Heart left ventricle (tissue), 16 donors: ENCODE results near the gene PEMT. TPM values are rescaled to one million over a fixed set of nuclear protein-coding genes. Genes with fewer than 3 reads are reported as not detected.

Source experiments
- ATAC-seq, 4 donors: fragments of 200-7000 bp; cut with Tn5 transposase; one replicate each; pipeline ENCODE4 v1.9.1; 2020 to 2022; ENCODE audit warnings: moderate library complexity in 4 of 4, mild to moderate bottlenecking in 3 of 4, moderate number of reproducible peaks in 1 of 4
- DNase-seq, 5 donors: peaks; one replicate each; pipeline ENCODE4 v3.0.0-alpha.2; 2020
- H3K27ac ChIP-seq, 12 donors: fragments of 200-600 bp; sonication (generic) in 4 of 12; one replicate each; pipeline versions ENCODE4 v1.5.0 to v1.8.0; 2016 to 2022; ENCODE audit warnings: mild to moderate bottlenecking in 2 of 12
- H3K27me3 ChIP-seq, 9 donors: fragments of 200-600 bp; sonication (generic) in 2 of 9; one replicate each; pipeline versions ENCODE4 v1.5.1 to v1.8.0; 2016 to 2022; ENCODE audit warnings: mild to moderate bottlenecking in 3 of 9
- H3K36me3 ChIP-seq, 9 donors: fragments of 200-600 bp; sonication (generic) in 2 of 9; one replicate each; pipeline versions ENCODE4 v1.5.0 to v1.8.0; 2018 to 2022; ENCODE audit warnings: mild to moderate bottlenecking in 2 of 9
- H3K4me1 ChIP-seq, 12 donors: fragments of 200-600 bp; sonication (generic) in 4 of 12; one replicate each; pipeline versions ENCODE4 v1.5.0 to v1.8.0; 2016 to 2022; ENCODE audit warnings: mild to moderate bottlenecking in 3 of 12
- H3K4me3 ChIP-seq, 12 donors: fragments of 200-600 bp; sonication (generic) in 4 of 12; one replicate each; pipeline versions ENCODE4 v1.5.0 to v1.8.0; 2017 to 2022; ENCODE audit warnings: mild to moderate bottlenecking in 9 of 12, moderate library complexity in 4 of 12
- H3K9me3 ChIP-seq, 12 donors: fragments of 200-600 bp; sonication (generic) in 4 of 12; one replicate each; pipeline versions ENCODE4 v1.5.0 to v1.8.0; 2016 to 2022; ENCODE audit warnings: mild to moderate bottlenecking in 1 of 12
- POLR2A ChIP-seq, 2 donors: fragments of 450-650 bp; IDR thresholded peaks; one replicate each; pipeline ENCODE4 v1.6.1; 2017; ENCODE audit warnings: antibody characterized with exemption in 2 of 2, mild to moderate bottlenecking in 2 of 2, moderate library complexity in 2 of 2
- WGBS, 4 donors: extraction: QIAGEN DNeasy Blood & Tissue Kit in 2 of 4; methylation state at CpG; one replicate each; pipeline versions ENCODE4 v1.1.5 to v1.1.7; 2013 to 2018; 5-methylcytosine and 5-hydroxymethylcytosine counted together
- intact Hi-C, 10 donors: fragments of 100-400 bp; cut with DNase I; formaldehyde crosslinking; loops; one replicate each; pipeline versions ENCODE4 v1.11.1 to v1.14.2; 2022
- polyA plus RNA-seq, 2 donors: library from polyadenylated mRNA; stranded (reverse); fragments of 200-250 nt; gene quantifications; one replicate each; pipeline ENCODE4 v1.2.3, GENCODE V29; 2013
- total RNA-seq, 9 donors: library from RNA; depleted of rRNA in 2 of 9; stranded (reverse); fragments of >200 nt in 2 of 9; fragmentation: NEBNext Ultra II Directional in 3 of 9; extraction: Animal tissue kit (Norgen Biotek cat#: 25700) in 3 of 9; gene quantifications; one replicate each; pipeline versions ENCODE4 v1.1.0 to v1.2.4, GENCODE V29; 2016 to 2023
- TF ChIP-seq, protein P1 (sequence below), 12 donors: fragments of 200-600 bp; sonication (generic) in 4 of 12; IDR thresholded peaks; one replicate each; pipeline versions ENCODE4 v1.5.0 to v1.8.0; 2018 to 2022; ENCODE audit warnings: antibody characterized with exemption in 12 of 12, mild to moderate bottlenecking in 5 of 12
- donor health status: ischemic (EF 13 %, LVEDD 7.1; RV severe dilation, severe dysfunction).
- donor health status: healthy with polysubstance abuse.
- donor health status: DM: no; HTN: yes; CAD: no.
- donor health status: DM: no; HTN: no; CAD: no.
- donor health status: ischemic (EF 25% LVEDD 6.9; RV normal size, moderate dysfunction).
- donor health status: ischemic (EF 25% LVEDD 5.7; RV mildly dilated, moderate dysfunction).
- donor health status: healthy.
- donor health status: DM: yes; HTN: yes; CAD: no.
- donor health status: ischemic (EF 35%, LVEDD 5.7; RV mildly dilated, moderate dysfunction).
- donor health status: nonischemic (EF 11% LVEDD 7.7; RV severe dilation, severe dysfunction).
- donor health status: DM: yes; HTN: yes; CAD: no.
- donor health status: PGD.
- donor health status: ischemic (EF 29% LVEDD 5.4; RV normal size, mild dysfunction).
- donor health status: nonischemic (EF 23%, LVEDD 6.1; RV moderate dilation, normal function).

Gene PEMT
- total and polyA plus RNA-seq, 11 donors: 15.7 to 42.2 (median 25.4) TPM

DNA sequence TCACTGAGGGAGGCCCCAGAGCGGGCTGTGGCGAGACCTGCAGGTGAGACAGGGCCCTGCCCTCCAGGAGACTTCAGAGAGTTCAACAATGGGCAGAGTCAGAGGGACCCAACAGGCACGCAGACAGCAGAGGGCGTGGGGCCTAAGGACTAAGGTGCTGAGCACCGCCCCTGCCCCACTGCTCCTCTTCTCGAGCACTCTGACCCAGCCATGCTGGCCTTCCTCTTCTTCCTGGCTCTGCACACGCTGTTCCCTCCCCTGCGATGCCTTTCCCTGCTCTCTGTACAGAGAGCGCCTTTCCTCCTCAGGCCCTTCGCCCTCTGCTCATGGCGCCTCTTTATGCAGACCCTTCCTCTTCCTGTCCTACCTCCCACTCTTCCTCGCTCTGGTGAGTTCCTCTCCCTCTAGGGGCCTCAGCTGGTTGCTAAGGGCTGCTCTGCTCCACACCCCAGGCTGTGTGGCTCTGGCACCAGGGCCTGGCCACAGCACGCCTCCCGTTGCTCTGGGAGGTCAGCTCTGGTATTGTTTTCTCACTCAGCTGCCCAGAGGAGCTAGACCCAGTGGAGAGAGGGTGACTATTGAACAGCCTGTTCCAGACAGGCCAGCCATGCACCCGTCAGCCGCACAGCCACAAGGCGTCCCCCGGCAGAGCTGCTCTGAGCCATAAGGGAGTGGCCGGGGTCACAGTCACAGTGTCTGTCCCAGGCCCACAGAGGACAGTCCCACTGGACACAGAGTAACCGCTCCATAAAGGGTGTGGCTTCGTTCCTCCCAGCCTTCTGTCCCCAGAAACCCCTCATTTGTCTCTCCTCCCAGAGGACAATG, 81.7 kb downstream of the PEMT start:
- Histone ChIP-seq H3K27me3 (no peaks in the 10 kb centered on the region), H3K36me3 (no peaks in the 10 kb centered on the region), H3K27ac (no peak overlapping the region), H3K9me3 (no peaks in the 10 kb centered on the region), H3K4me3 (no peak overlapping the region), H3K4me1 (peaks cover 0 to 22% (median 10%) of the 10 kb centered on the region in 12 donors)
- TF ChIP-seq POLR2A (IDR thresholded peaks at IDR 0.05): no peak
- TF ChIP-seq, protein P1, sequence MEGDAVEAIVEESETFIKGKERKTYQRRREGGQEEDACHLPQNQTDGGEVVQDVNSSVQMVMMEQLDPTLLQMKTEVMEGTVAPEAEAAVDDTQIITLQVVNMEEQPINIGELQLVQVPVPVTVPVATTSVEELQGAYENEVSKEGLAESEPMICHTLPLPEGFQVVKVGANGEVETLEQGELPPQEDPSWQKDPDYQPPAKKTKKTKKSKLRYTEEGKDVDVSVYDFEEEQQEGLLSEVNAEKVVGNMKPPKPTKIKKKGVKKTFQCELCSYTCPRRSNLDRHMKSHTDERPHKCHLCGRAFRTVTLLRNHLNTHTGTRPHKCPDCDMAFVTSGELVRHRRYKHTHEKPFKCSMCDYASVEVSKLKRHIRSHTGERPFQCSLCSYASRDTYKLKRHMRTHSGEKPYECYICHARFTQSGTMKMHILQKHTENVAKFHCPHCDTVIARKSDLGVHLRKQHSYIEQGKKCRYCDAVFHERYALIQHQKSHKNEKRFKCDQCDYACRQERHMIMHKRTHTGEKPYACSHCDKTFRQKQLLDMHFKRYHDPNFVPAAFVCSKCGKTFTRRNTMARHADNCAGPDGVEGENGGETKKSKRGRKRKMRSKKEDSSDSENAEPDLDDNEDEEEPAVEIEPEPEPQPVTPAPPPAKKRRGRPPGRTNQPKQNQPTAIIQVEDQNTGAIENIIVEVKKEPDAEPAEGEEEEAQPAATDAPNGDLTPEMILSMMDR (IDR thresholded peaks at IDR 0.05): no peak
- WGBS, 4 donors: 91 to 95% (median 93%) methylated on average over 17 to 21 of the region's 21 CpGs
- DNase-seq: peak in 2 of 5 donors; percentile 19 to 44
- no peak for ATAC-seq
- intact Hi-C loops: no loop called here

DNA sequence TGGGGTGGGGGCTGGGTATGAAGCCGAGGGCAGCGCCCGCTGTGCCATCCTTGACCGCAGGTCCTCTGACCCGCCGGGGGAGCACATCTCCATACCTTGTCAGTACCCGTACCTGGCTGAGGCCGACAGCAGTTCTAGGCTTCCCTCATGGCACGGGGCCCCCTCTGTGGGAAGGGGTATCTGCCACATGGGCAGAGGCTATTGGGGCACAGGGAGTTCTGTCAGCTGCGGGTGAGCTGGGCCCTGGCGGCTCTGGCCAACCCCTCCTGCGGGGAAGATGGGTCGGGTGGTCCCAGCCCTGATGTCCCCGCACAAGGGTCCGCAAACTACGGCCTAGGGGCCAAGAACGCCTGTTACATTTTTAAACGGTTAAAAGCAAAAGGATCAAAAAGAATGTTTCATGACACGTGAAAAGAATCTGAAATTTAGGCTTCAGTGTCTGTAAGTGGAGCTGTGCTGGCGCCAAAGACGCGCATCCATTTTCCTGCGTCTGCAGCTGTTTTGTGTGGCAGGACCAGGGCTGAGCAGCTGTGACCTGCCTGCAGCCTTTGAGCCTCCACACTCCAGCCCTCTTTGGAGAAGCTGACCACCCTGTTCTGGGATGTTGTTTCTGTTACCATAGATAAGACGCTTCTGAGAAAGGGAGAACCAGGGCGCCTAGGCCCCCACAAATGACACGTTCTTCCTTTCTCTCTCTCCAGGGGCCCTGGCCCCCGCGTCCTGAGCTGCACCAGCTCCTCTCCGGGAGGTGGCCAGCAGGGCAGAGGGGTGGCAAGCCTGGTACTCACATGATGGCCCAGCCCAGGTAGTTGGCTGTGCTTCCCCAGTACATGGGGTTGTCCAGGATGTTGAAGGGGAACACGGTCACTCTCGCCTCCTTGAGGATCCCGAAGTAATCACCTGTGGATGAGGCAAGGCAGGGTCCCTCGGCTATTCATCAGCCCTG, 82.6 kb downstream of the PEMT start:
- H3K27me3 ChIP-seq: no peaks in the 10 kb centered on the region
- no peak for TF ChIP-seq POLR2A (IDR thresholded peaks at IDR 0.05)
- TF ChIP-seq, protein P1 (IDR thresholded peaks at IDR 0.05): no peak
- DNase-seq: peak in 2 of 5 donors; percentile 19 to 40
- H3K4me1 ChIP-seq: peaks cover 0 to 24% (median 10%) of the 10 kb centered on the region in 12 donors
- no peak overlapping the region for H3K4me3 ChIP-seq
- intact Hi-C loops: no loop called here
- no peaks in the 10 kb centered on the region for H3K9me3 ChIP-seq
- no peaks in the 10 kb centered on the region for H3K36me3 ChIP-seq
- ATAC-seq: no peak
- no peak overlapping the region for H3K27ac ChIP-seq
- WGBS, 4 donors: 90 to 94% (median 92%) methylated on average over 32 to 33 of the region's 33 CpGs

DNA sequence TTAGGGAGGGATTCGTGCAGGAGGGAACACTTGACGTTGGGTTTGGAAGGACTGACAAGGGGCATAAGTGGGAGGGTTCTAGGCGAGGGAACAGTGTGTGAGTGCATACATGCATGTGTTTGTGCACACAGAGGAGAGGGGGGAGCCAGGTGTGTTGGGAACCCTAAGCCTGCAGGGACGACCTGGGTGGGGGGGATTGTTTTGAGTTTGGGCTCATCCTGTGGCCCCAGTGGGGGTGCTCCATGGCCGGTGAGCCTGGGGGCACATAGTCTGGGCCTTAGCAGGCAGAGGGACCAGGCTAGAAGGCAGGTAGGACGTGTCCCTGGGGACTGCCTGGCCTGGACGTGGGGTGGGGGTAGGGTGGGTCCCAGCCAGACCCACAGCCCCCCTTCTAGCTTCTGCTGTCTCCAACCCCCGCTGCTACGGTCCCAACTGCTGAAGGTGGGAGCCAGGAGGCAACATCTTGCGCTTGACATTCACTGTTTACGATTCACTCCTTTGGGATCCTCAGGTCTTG, 83.4 kb downstream of the PEMT start:
- WGBS, 4 donors: 88 to 93% (median 90%) methylated on average over 10 to 11 of the region's 11 CpGs
- H3K27ac ChIP-seq: no peak overlapping the region
- intact Hi-C loops: no loop called here

More for the DNA sequence above, 83.4 kb downstream of the PEMT start:
- H3K4me3 ChIP-seq: no peak overlapping the region
- no peaks in the 10 kb centered on the region for H3K36me3 ChIP-seq
- DNase-seq: peak in 1 of 5 donors; percentile 24
- no peak for ATAC-seq
- no peak for TF ChIP-seq POLR2A (IDR thresholded peaks at IDR 0.05)
- TF ChIP-seq, protein P1 (IDR thresholded peaks at IDR 0.05): no peak
- H3K9me3 ChIP-seq: no peaks in the 10 kb centered on the region
- H3K4me1 ChIP-seq: peaks cover 0 to 28% (median 10%) of the 10 kb centered on the region in 12 donors
- H3K27me3 ChIP-seq: no peaks in the 10 kb centered on the region
